Endothelial cell of umbilical vein (primary cell): ENCODE measurements around the gene BMPR1A. TPM values are rescaled to one million over a fixed set of nuclear protein-coding genes. Genes with fewer than 3 reads are reported as not detected.

Source experiments
- BruUV-seq: library from RNA; stranded (reverse); fragments of 400-500 nt; replicated peaks from 2 replicates; lab custom pipeline; 2021; lab: Mats Ljungman, UMichigan
- CTCF ChIA-PET: fragments of 300-600, 350-600 bp; sonication (Branson Sonifier 250); formaldehyde crosslinking; loops from one replicate; lab custom pipeline; 2021; ENCODE audit warnings: antibody characterized with exemption, inconsistent platforms; lab: Charles Lee
- POLR2A ChIA-PET: fragments of 300-600, 350-600 bp; sonication (Branson Sonifier 250); formaldehyde crosslinking; loops from one replicate; lab custom pipeline; 2021; ENCODE audit warnings: antibody characterized with exemption, inconsistent platforms; lab: Charles Lee
- DNase-seq: peaks from one replicate; pipeline ENCODE4 v3.0.0-alpha.2; 2011; ENCODE audit warnings: low read depth, low spot score
- FAIRE-seq: peaks from 2 replicates; lab custom pipeline; 2011; peaks lifted over from hg19 to GRCh38; lab: Jason Lieb, UNC
- H2AFZ ChIP-seq: 2 replicates; pipeline ENCODE4 v1.6.0; 2012; ENCODE audit warnings: low read depth, low read length, control low read depth, inconsistent platforms
- H3K27ac ChIP-seq: 2 replicates; pipeline ENCODE4 v1.5.1; 2011; ENCODE audit warnings: low read depth, mild to moderate bottlenecking, control low read depth, low read length, moderate library complexity; ENCODE audit not compliant: insufficient read depth
- H3K27me3 ChIP-seq, 2 experiments: 2 replicates each; pipeline versions ENCODE4 v1.6.0 to v1.6.1; 2011; ENCODE audit warnings: low read length in 2 of 2, mixed read lengths in 1 of 2; ENCODE audit not compliant: control insufficient read depth in 2 of 2, insufficient read depth in 2 of 2
- H3K36me3 ChIP-seq, 2 experiments: 2 replicates in 1 of 2; 3 replicates in 1 of 2; pipeline ENCODE4 v1.5.1; 2011; ENCODE audit warnings: low read length in 2 of 2, mild to moderate bottlenecking in 1 of 2, moderate library complexity in 1 of 2; ENCODE audit not compliant: control insufficient read depth in 2 of 2, insufficient read depth in 2 of 2; ENCODE audit errors: extremely low read depth in 1 of 2
- H3K4me1 ChIP-seq: 3 replicates; pipeline ENCODE4 v1.5.1; 2011; ENCODE audit warnings: mild to moderate bottlenecking, low read length; ENCODE audit not compliant: control insufficient read depth, insufficient read depth; ENCODE audit errors: extremely low read depth
- H3K4me2 ChIP-seq: 2 replicates; pipeline ENCODE4 v1.6.1; 2011; ENCODE audit warnings: low read length, control low read depth, mixed read lengths; ENCODE audit not compliant: insufficient read depth
- H3K4me3 ChIP-seq, 3 experiments: fragments of 200-600 bp in 1 of 3; sonication (generic), shearing (Covaris generic) in 1 of 3; replicated peaks in 1 of 3; 2 replicates each; pipeline ENCODE4 v1.5.1; 2011 to 2016; ENCODE audit warnings: control low read depth in 3 of 3, low read length in 3 of 3, mild to moderate bottlenecking in 2 of 3, inconsistent platforms in 1 of 3, low read depth in 1 of 3, moderate library complexity in 1 of 3; ENCODE audit not compliant: insufficient read depth in 1 of 3
- H3K79me2 ChIP-seq: 2 replicates; pipeline ENCODE4 v1.6.0; 2012; ENCODE audit warnings: low read length, inconsistent platforms; ENCODE audit not compliant: control insufficient read depth, insufficient read depth
- H3K9ac ChIP-seq: replicated peaks from 2 replicates; pipeline ENCODE3; 2011; ENCODE audit warnings: low read length, control low read depth; ENCODE audit not compliant: insufficient read depth; ENCODE audit errors: extremely low read depth
- H3K9me1 ChIP-seq: replicated peaks from 3 replicates; pipeline ENCODE4 v1.6.0; 2011; ENCODE audit warnings: mild to moderate bottlenecking, low read length; ENCODE audit not compliant: control insufficient read depth, insufficient read depth; ENCODE audit errors: extremely low read depth
- H3K9me3 ChIP-seq: replicated peaks from 2 replicates; pipeline ENCODE4 v1.5.1; 2012; ENCODE audit warnings: low read length, inconsistent platforms; ENCODE audit not compliant: control insufficient read depth, insufficient read depth
- H4K20me1 ChIP-seq: replicated peaks from 2 replicates; pipeline ENCODE3; 2011; ENCODE audit warnings: mild to moderate bottlenecking, low read length; ENCODE audit not compliant: control insufficient read depth, insufficient read depth; ENCODE audit errors: extremely low read depth
- EZH2 ChIP-seq: IDR thresholded peaks from 2 replicates; pipeline ENCODE4 v1.6.1; 2012; ENCODE audit warnings: borderline replicate concordance, low read depth, mild to moderate bottlenecking, moderate library complexity, low read length, inconsistent platforms; ENCODE audit not compliant: severe bottlenecking
- FOS ChIP-seq: IDR thresholded peaks from 2 replicates; pipeline ENCODE4 v1.6.1; 2011; ENCODE audit warnings: mild to moderate bottlenecking, low read length, moderate library complexity, borderline replicate concordance; ENCODE audit not compliant: insufficient read depth
- GATA2 ChIP-seq: IDR thresholded peaks from 2 replicates; pipeline ENCODE4 v1.7.0; 2011; ENCODE audit warnings: low read depth, mild to moderate bottlenecking, moderate library complexity, mixed read lengths, low read length; ENCODE audit not compliant: insufficient read length, insufficient read depth
- JUN ChIP-seq: IDR thresholded peaks from 2 replicates; pipeline ENCODE4 v1.6.1; 2011; ENCODE audit warnings: borderline replicate concordance, low read depth; ENCODE audit not compliant: insufficient read length, insufficient read depth
- MYC ChIP-seq: IDR thresholded peaks from one replicate; pipeline ENCODE4 v1.6.1; 2011; ENCODE audit warnings: mild to moderate bottlenecking, low read depth, low read length
- POLR2A ChIP-seq: IDR thresholded peaks from 2 replicates; pipeline ENCODE4 v1.6.1; 2012; ENCODE audit warnings: low read depth, mild to moderate bottlenecking, control low read depth, low read length
- POLR2AphosphoS5 ChIP-seq: IDR thresholded peaks from 2 replicates; pipeline ENCODE4 v1.6.1; 2012; ENCODE audit warnings: low read depth, mild to moderate bottlenecking, control low read depth, low read length, moderate library complexity; ENCODE audit not compliant: insufficient read depth
- dilution Hi-C: fragments of 300-500 bp; cut with MboI; formaldehyde crosslinking; loops from one replicate; pipeline ENCODE4 v1.15.0; 2019; ENCODE audit warnings: low sequenced_read_pairs; ENCODE audit not compliant: extremely low pct_ligation_motif_present
- intact Hi-C: fragments of 100-400 bp; cut with micrococcal nuclease; formaldehyde crosslinking; loops from one replicate; pipeline ENCODE4 v1.10.0; 2022
- polyA plus RNA-seq, 4 experiments: library from polyadenylated mRNA; depleted of rRNA in 3 of 4; stranded (reverse) in 3 of 4; unstranded in 1 of 4; fragments of >200 nt; gene quantifications; 2 replicates each; pipeline versions ENCODE4 v1.2.1 to v1.2.3, GENCODE V29; 2011 to 2012; ENCODE audit warnings: missing spikeins in 1 of 4
- total RNA-seq: library from RNA; stranded (reverse); gene quantifications from 2 replicates; pipeline ENCODE4 v1.2.3, GENCODE V29; 2021
- TF ChIP-seq, protein P1 (sequence below): IDR thresholded peaks from 2 replicates; pipeline ENCODE4 v1.6.1; 2011; ENCODE audit not compliant: insufficient read depth, insufficient read length
- TF ChIP-seq, protein P2 (sequence below), 2 donors: IDR thresholded peaks; 1 replicate in 1 of 2; 2 replicates in 1 of 2; pipeline ENCODE4 v1.5.1; 2011; ENCODE audit warnings: low read length in 2 of 2, mild to moderate bottlenecking in 2 of 2, moderate library complexity in 2 of 2, control low read depth in 1 of 2, inconsistent platforms in 1 of 2, low read depth in 1 of 2; ENCODE audit not compliant: insufficient read depth in 1 of 2; ENCODE audit errors: extremely low read depth in 1 of 2

Gene BMPR1A
- total and polyA plus RNA-seq, 2 donors (not counting 3 experiments of a cell fraction or from before 2014, with no cell fraction given), result not detected

DNA sequence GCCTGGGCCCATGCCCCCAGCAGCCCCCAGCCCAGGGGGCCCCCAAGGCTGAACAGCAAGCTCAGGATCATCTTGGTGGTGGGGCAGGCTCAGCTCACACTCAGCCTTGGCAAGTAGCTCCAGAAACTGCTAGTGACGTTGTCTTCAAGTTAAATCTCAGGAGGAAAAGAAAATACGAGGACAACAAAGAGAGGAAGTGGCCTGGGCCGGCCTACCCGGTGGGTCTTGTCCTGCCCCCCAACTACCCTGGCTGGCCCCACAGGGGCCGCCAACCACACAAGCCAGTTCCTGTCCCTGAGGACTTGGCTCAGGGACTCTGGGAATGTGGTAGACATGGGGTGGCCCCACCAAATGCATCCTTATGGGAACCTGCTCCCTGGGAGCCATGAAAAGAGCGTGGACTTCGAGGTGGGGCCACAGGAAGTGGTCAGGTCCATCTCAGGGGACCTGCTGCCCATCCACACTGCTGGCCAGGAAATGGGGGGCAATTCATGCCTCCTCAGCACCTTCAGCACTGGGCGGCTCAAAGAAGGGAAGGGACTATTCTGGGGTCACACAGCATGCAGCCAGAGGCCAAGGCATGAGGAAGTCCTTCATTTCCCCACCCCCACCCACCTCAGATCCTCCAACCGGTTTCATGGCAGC lies 201.2 kb downstream of the BMPR1A start, which contains the start of gene MMRN2:
Gene MMRN2 (minus strand): TSS at position 145 of the 645 bp plus-strand sequence. CDS start 74 bp downstream, at position 71.
- dilution Hi-C loops, result no loop called here
- peak; percentile 85 for DNase-seq
- ChIA-PET CTCF (interaction anchor here (0.9 to 8.7 kb wide), 3 partner anchors 11 to 136 kb away, joined by 3 to 325 read pairs (median 110); partner anchors contain the start of gene ADIRF), POLR2A (interaction anchor here (2.5 to 3.1 kb wide), 2 partner anchors 12 kb away, joined by 11 to 13 read pairs; partner anchors contain the start of gene ADIRF)
- TF ChIP-seq FOS (no peak), POLR2A (peak; percentile 76), POLR2AphosphoS5 (peak; percentile 57)
- Histone ChIP-seq H3K9me3 (no peaks in the 10 kb centered on the region), H2AFZ (peak within 1 kb of the TSS; percentile 46), H3K4me2 (peak within 1 kb of the TSS; percentile 47), H3K27me3 (no peaks in the 10 kb centered on the region), H3K4me1 (peaks cover 66% of the 10 kb centered on the region), H4K20me1 (no peaks in the 10 kb centered on the region), H3K79me2 (peaks cover 53% of the 10 kb centered on the region), H3K4me3 (peak within 1 kb of the TSS; percentile 32 to 81 (median 65)), H3K9ac (peak within 1 kb of the TSS; percentile 87), H3K9me1 (no peaks in the 10 kb centered on the region), H3K36me3 (no peaks in the 10 kb centered on the region), H3K27ac (peak within 1 kb of the TSS; percentile 98)
- FAIRE-seq, result peak; percentile 97
- intact Hi-C loops, result loop anchor here (2.0 to 10.0 kb wide), 4 partner anchors 13 to 1927 kb away; partner anchors contain the start of genes GLUD1, SHLD2 and STAMBPL1
- BruUV-seq, result no TSS peak

DNA sequence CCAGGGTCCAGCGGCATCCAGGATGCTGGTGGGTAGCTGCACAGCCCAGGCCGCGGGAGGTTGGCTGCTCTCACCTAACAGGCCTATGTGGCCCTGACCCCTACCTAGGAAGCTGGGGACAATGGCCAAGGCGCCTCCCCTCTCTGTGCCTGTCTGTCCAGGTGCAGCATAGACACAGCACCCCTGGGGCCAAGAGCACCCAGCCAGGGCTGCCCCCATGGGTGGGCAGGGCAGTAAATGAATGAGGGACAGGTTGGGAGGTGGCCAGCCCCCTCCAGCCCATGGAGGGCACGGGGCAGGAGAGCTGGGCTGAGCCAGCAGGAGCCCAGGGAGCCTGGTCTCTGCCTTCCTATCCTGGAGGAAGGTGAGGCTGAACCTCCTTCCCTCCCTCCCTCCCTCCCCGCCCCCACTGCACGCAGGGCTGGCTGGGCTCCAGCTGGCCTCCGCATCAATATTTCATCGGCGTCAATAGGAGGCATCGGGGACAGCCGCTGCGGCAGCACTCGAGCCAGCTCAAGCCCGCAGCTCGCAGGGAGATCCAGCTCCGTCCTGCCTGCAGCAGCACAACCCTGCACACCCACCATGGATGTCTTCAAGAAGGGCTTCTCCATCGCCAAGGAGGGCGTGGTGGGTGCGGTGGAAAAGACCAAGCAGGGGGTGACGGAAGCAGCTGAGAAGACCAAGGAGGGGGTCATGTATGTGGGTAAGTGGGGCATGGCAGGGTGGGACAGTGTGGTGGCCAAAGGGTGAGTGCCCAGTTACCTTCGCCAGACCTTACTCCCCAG lies 201.9 kb downstream of the BMPR1A start, which contains the start of gene SNCG:
Gene SNCG (plus strand): TSS at position 484 of the 785 bp plus-strand sequence. CDS start 99 bp downstream, at position 583.
- Histone ChIP-seq H3K4me3 (peak within 1 kb of the TSS; percentile 32 to 81 (median 65)), H2AFZ (peak within 1 kb of the TSS; percentile 46), H3K36me3 (no peaks in the 10 kb centered on the region), H3K9ac (peak within 1 kb of the TSS; percentile 87), H3K9me1 (no peaks in the 10 kb centered on the region), H3K4me2 (peak within 1 kb of the TSS; percentile 47), H3K27me3 (no peaks in the 10 kb centered on the region), H3K27ac (peak within 1 kb of the TSS; percentile 98), H3K9me3 (no peaks in the 10 kb centered on the region), H4K20me1 (no peaks in the 10 kb centered on the region), H3K79me2 (peaks cover 46% of the 10 kb centered on the region), H3K4me1 (peaks cover 64% of the 10 kb centered on the region)
- peak; percentile 83 for FAIRE-seq
- DNase-seq, result peak; percentile 68
- intact Hi-C loops (loop anchor here (2.0 to 10.0 kb wide), 3 partner anchors 136 to 1926 kb away; partner anchors contain the start of genes GLUD1, SHLD2 and STAMBPL1), dilution Hi-C loops (no loop called here)
- POLR2A ChIA-PET, result interaction anchor here (2.5 to 3.1 kb wide), 2 partner anchors 11 to 12 kb away, joined by 11 to 13 read pairs; partner anchors contain the start of gene ADIRF
- no peak for TF ChIP-seq JUN
- no peak for TF ChIP-seq MYC
- TF ChIP-seq FOS, result no peak
- TF ChIP-seq POLR2AphosphoS5, result no peak
- no peak for TF ChIP-seq EZH2
- TF ChIP-seq POLR2A, result no peak
- no peak for TF ChIP-seq GATA2
- TF ChIP-seq, protein P1, sequence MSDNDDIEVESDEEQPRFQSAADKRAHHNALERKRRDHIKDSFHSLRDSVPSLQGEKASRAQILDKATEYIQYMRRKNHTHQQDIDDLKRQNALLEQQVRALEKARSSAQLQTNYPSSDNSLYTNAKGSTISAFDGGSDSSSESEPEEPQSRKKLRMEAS, result no peak
- TF ChIP-seq, protein P2, sequence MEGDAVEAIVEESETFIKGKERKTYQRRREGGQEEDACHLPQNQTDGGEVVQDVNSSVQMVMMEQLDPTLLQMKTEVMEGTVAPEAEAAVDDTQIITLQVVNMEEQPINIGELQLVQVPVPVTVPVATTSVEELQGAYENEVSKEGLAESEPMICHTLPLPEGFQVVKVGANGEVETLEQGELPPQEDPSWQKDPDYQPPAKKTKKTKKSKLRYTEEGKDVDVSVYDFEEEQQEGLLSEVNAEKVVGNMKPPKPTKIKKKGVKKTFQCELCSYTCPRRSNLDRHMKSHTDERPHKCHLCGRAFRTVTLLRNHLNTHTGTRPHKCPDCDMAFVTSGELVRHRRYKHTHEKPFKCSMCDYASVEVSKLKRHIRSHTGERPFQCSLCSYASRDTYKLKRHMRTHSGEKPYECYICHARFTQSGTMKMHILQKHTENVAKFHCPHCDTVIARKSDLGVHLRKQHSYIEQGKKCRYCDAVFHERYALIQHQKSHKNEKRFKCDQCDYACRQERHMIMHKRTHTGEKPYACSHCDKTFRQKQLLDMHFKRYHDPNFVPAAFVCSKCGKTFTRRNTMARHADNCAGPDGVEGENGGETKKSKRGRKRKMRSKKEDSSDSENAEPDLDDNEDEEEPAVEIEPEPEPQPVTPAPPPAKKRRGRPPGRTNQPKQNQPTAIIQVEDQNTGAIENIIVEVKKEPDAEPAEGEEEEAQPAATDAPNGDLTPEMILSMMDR (IDR thresholded peaks at IDR 0.05; ENCODE audit: extremely low read depth in 1 of 2, insufficient read depth in 1 of 2, low read depth in 1 of 2, low read length in 2 of 2), result no peak
- no TSS peak for BruUV-seq
- CTCF ChIA-PET, result interaction anchor here (0.7 to 8.7 kb wide), 5 partner anchors 10 to 265 kb away, joined by 3 to 325 read pairs (median 4); partner anchors contain the start of gene ADIRF
